KG1 (cell line): ENCODE data around the gene CX3CL1.

Experiments used
- DNase-seq: peaks from one replicate; lab custom pipeline; 2025; lab: John Stamatoyannopoulos, UW

CX3CL1 gene

GRCh38 chr16:57405097-57405496 is 32.8 kb downstream of the CX3CL1 start:
- DNase-seq = no peak

- DNase-seq = no peak
Measured at GRCh38 chr16:57406881-57407280, 34.6 kb downstream of the CX3CL1 start.

- DNase-seq = no peak
Measured at GRCh38 chr16:57407521-57408353, 35.4 kb downstream of the CX3CL1 start.

- DNase-seq = no peak
Measured at GRCh38 chr16:57409065-57409464, 36.8 kb downstream of the CX3CL1 start.

- no peak for DNase-seq
Measured at GRCh38 chr16:57409870-57410587, 37.7 kb downstream of the CX3CL1 start.

GRCh38 chr16:57411362-57411976 is 39.2 kb downstream of the CX3CL1 start:
- no peak for DNase-seq

GRCh38 chr16:57412584-57412983 is 40.3 kb downstream of the CX3CL1 start:
- no peak for DNase-seq

- DNase-seq = no peak
Measured at GRCh38 chr16:57413301-57413730, 41.0 kb downstream of the CX3CL1 start.

- DNase-seq = no peak
Measured at GRCh38 chr16:57413733-57414132, 41.4 kb downstream of the CX3CL1 start.

- no peak for DNase-seq
Measured at GRCh38 chr16:57416084-57416483, 43.8 kb downstream of the CX3CL1 start.

- no peak for DNase-seq
Measured at GRCh38 chr16:57419506-57419905, 47.2 kb downstream of the CX3CL1 start.

GRCh38 chr16:57422026-57422944 is 50.0 kb downstream of the CX3CL1 start:
- no peak for DNase-seq

GRCh38 chr16:57423152-57423551 is 50.9 kb downstream of the CX3CL1 start:
- DNase-seq = no peak

GRCh38 chr16:57424583-57424982 is 52.3 kb downstream of the CX3CL1 start:
- DNase-seq = no peak

GRCh38 chr16:57426356-57426755 is 54.1 kb downstream of the CX3CL1 start:
- no peak for DNase-seq

GRCh38 chr16:57427307-57427706 is 55.0 kb downstream of the CX3CL1 start:
- no peak for DNase-seq

- no peak for DNase-seq
Measured at GRCh38 chr16:57427824-57428223, 55.5 kb downstream of the CX3CL1 start.

GRCh38 chr16:57430955-57431354 is 58.7 kb downstream of the CX3CL1 start:
- DNase-seq = no peak

GRCh38 chr16:57432505-57432904 is 60.2 kb downstream of the CX3CL1 start:
- DNase-seq = no peak

- DNase-seq = no peak
Measured at GRCh38 chr16:57432989-57433388, 60.7 kb downstream of the CX3CL1 start.

GRCh38 chr16:57434003-57434402 is 61.7 kb downstream of the CX3CL1 start:
- no peak for DNase-seq
